GM13977 (cell line): ENCODE results near the gene NTM.

Experiments used
- DNase-seq: peaks from one replicate; pipeline ENCODE4 v3.0.0; 2012; ENCODE audit warnings: low spot score
- CTCF ChIP-seq: IDR thresholded peaks from 2 replicates; pipeline ENCODE4 v1.5.1; 2012; ENCODE audit warnings: mild to moderate bottlenecking, control low read depth; ENCODE audit not compliant: insufficient read depth; ENCODE audit errors: extremely low read depth, missing control alignments
- in situ Hi-C: fragments of 300-500 bp; cut with MboI; formaldehyde crosslinking; loops from one replicate; pipeline ENCODE4 v1.12.0; 2022; ENCODE audit warnings: low sequenced_read_pairs, low pct_unique_long_range_greater_than_20kb, mixed read lengths, inconsistent platforms; ENCODE audit not compliant: unreplicated experiment

Gene NTM

GRCh38 chr11:132037467-132037862 is 667.0 kb downstream of the NTM start:
- in situ Hi-C loops: loop anchor here (25.0 kb wide), 1 partner anchor 175 kb away; no protein-coding TSS in a partner anchor
- TF ChIP-seq CTCF: no peak
- no peak for DNase-seq

- DNase-seq: no peak
- TF ChIP-seq CTCF: no peak
- in situ Hi-C loops: loop anchor here (25.0 kb wide), 1 partner anchor 176 kb away; no protein-coding TSS in a partner anchor
Observed at GRCh38 chr11:132037956-132038355, 667.5 kb downstream of the NTM start.

GRCh38 chr11:132039521-132039920 is 669.1 kb downstream of the NTM start:
- no peak for DNase-seq
- no peak for TF ChIP-seq CTCF
- in situ Hi-C loops: loop anchor here (25.0 kb wide), 1 partner anchor 177 kb away; no protein-coding TSS in a partner anchor

- TF ChIP-seq CTCF: no peak
- in situ Hi-C loops: loop anchor here (25.0 kb wide), 1 partner anchor 180 kb away; no protein-coding TSS in a partner anchor
- DNase-seq: no peak
Observed at GRCh38 chr11:132042296-132042695, 671.9 kb downstream of the NTM start.

- no peak for TF ChIP-seq CTCF
- in situ Hi-C loops: loop anchor here (25.0 kb wide), 1 partner anchor 181 kb away; no protein-coding TSS in a partner anchor
- no peak for DNase-seq
Observed at GRCh38 chr11:132043714-132044113, 673.3 kb downstream of the NTM start.

GRCh38 chr11:132045107-132045506 is 674.7 kb downstream of the NTM start:
- in situ Hi-C loops: loop anchor here (25.0 kb wide), 1 partner anchor 183 kb away; no protein-coding TSS in a partner anchor
- TF ChIP-seq CTCF: no peak
- no peak for DNase-seq
